ENCODE measurements around the gene TMEM145.

TMEM145 gene

DNA sequence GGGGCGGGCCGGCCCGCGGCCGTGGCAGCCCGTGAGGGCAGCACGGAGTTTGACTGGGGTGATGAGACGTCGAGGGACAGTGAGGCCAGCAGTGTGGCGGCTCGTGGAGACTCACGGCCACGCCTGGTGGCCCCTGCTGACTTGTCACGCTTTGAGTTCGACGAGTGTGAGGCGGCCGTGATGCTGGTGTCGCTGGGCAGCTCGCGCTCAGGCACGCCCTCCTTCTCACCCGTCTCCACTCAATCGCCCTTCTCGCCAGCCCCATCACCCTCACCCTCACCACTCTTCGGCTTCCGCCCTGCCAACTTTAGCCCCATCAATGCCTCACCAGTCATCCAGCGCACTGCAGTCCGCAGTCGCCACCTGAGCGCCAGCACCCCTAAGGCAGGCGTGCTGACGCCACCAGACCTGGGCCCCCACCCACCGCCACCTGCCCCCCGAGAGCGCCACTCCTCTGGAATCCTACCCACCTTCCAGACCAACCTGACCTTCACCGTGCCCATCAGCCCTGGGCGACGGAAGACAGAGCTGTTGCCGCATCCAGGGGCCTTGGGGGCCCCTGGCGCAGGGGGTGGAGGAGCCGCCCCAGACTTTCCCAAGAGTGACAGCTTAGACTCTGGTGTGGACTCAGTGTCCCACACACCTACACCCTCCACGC lies 39.6 kb upstream of the TMEM145 start:
- H3K4me3 Mint-ChIP-seq: no peak overlapping the region
- H3K36me3 Mint-ChIP-seq: peaks cover 14% of the 10 kb centered on the region
- no peaks in the 10 kb centered on the region for H3K9me3 Mint-ChIP-seq
- ATAC-seq (ENCODE audit: low read depth): no peak
- no peak overlapping the region for H3K27ac Mint-ChIP-seq
- H3K27me3 Mint-ChIP-seq: no peaks in the 10 kb centered on the region
- H3K4me1 Mint-ChIP-seq: peaks cover 39% of the 10 kb centered on the region
- no peak for DNase-seq (ENCODE audit: low spot score in 2 of 2)

DNA sequence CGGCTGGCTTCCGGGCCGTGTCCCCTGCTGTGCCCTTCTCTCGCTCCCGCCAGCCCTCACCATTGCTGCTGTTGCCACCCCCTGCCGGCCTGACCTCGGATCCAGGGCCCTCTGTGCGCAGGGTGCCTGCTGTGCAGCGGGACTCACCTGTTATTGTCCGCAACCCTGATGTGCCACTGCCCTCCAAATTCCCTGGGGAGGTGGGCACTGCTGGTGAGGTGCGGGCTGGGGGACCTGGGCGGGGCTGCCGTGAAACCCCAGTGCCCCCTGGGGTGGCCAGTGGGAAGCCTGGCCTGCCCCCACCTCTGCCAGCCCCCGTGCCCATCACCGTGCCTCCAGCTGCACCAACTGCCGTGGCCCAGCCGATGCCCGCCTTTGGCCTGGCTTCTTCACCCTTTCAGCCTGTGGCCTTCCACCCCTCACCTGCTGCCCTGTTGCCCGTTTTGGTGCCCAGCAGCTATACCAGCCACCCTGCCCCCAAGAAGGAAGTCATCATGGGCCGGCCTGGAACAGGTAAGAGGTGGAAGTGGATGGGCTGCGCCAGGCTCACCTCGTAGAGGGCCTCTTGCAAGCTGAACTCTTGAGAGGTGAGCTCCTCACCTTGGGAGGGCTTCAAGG lies 38.9 kb upstream of the TMEM145 start:
- no peak overlapping the region for H3K27ac Mint-ChIP-seq
- no peaks in the 10 kb centered on the region for H3K9me3 Mint-ChIP-seq
- H3K27me3 Mint-ChIP-seq: no peaks in the 10 kb centered on the region
- DNase-seq (ENCODE audit: low spot score in 2 of 2): no peak
- H3K4me3 Mint-ChIP-seq: no peak overlapping the region
- peaks cover 14% of the 10 kb centered on the region for H3K36me3 Mint-ChIP-seq
- peaks cover 43% of the 10 kb centered on the region for H3K4me1 Mint-ChIP-seq
- ATAC-seq (ENCODE audit: low read depth): no peak

DNA sequence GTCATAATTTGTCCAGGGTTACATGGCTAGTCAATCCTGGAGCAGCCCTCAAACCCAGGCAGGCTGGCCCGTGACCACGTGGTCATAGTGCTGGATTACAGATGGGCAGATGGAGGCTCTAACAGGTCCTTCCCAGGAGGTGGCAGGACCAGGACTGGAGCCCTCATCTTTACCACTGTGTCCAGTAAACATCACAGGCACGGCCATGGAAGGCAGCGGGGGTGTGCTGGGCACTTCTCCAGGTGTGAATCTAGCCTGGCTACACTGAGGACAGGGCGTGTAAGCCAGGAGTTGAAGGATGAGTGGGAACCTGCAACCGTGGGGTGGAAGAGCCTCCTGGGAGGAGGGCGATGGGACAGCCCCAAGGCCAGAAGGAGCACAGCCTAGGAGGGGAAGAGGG lies 38.0 kb upstream of the TMEM145 start:
- H3K4me3 Mint-ChIP-seq: no peak overlapping the region
- no peak overlapping the region for H3K27ac Mint-ChIP-seq

DNA sequence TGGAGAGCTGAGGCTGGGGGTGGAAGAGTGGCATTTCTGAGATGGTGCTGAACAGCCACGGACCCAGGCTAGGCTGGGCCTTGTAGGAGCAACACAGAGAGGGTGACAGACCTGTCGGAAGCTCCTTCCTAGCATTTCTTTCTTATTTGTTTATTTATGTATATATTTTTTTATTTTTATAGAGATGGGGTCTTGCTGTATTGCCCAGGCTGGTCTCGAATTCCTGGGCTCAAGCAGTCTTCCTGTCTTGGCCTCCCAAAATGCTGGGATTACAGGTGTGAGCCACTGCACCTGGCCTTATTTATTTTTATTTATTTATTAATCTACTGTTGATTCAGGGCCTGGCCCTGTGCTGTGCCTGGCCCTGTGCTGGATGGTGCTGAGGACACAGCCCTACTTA lies 37.6 kb upstream of the TMEM145 start:
- Mint-ChIP-seq H3K27ac (no peak overlapping the region), H3K27me3 (no peaks in the 10 kb centered on the region), H3K36me3 (peaks cover 14% of the 10 kb centered on the region), H3K4me3 (no peak overlapping the region), H3K4me1 (peaks cover 39% of the 10 kb centered on the region), H3K9me3 (no peaks in the 10 kb centered on the region)
- ATAC-seq (ENCODE audit: low read depth) (no peak), DNase-seq (ENCODE audit: low spot score in 2 of 2) (no peak)

More for the DNA sequence above, 38.0 kb upstream of the TMEM145 start:
- Mint-ChIP-seq H3K27me3 (no peaks in the 10 kb centered on the region), H3K9me3 (no peaks in the 10 kb centered on the region), H3K4me1 (peaks cover 42% of the 10 kb centered on the region), H3K36me3 (peaks cover 14% of the 10 kb centered on the region)
- DNase-seq (ENCODE audit: low spot score in 2 of 2) (no peak), ATAC-seq (ENCODE audit: low read depth) (no peak)

DNA sequence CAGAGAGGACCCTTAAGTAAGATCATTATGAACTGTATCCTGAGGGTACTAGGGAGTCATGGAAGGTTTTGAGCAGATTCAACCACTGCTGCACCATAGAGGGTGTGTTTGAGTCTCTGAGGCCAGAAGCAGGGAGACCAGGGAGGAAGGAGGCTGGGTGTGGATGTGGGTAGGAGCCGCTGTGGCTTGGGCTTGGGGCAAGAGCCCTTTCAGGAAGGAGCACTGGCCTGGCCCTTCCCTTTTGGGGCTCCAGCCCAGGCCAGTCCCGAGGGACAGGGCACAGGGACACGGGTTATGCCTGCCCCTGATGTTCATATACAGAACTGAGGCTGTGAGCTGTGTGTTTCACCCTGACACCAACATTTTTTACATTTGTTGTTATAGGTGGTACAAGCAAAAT lies 36.8 kb upstream of the TMEM145 start:
- Mint-ChIP-seq H3K4me3 (no peak overlapping the region), H3K36me3 (peaks cover 14% of the 10 kb centered on the region), H3K4me1 (peaks cover 34% of the 10 kb centered on the region), H3K27me3 (no peaks in the 10 kb centered on the region), H3K9me3 (no peaks in the 10 kb centered on the region), H3K27ac (no peak overlapping the region)
- ATAC-seq (ENCODE audit: low read depth) (no peak), DNase-seq (ENCODE audit: low spot score in 2 of 2) (no peak)

- ATAC-seq (ENCODE audit: low read depth) (no peak), DNase-seq (ENCODE audit: low spot score in 2 of 2) (no peak)
- no peaks in the 10 kb centered on the region for H3K9me3 Mint-ChIP-seq
- no peaks in the 10 kb centered on the region for H3K27me3 Mint-ChIP-seq
- H3K4me1 Mint-ChIP-seq: peaks cover 34% of the 10 kb centered on the region
- no peak overlapping the region for H3K4me3 Mint-ChIP-seq
- H3K36me3 Mint-ChIP-seq: peaks cover 10% of the 10 kb centered on the region
- H3K27ac Mint-ChIP-seq: no peak overlapping the region
These were observed 36.3 kb upstream of the TMEM145 start for GRCh38 chr19:42276821-42277220.

DNA sequence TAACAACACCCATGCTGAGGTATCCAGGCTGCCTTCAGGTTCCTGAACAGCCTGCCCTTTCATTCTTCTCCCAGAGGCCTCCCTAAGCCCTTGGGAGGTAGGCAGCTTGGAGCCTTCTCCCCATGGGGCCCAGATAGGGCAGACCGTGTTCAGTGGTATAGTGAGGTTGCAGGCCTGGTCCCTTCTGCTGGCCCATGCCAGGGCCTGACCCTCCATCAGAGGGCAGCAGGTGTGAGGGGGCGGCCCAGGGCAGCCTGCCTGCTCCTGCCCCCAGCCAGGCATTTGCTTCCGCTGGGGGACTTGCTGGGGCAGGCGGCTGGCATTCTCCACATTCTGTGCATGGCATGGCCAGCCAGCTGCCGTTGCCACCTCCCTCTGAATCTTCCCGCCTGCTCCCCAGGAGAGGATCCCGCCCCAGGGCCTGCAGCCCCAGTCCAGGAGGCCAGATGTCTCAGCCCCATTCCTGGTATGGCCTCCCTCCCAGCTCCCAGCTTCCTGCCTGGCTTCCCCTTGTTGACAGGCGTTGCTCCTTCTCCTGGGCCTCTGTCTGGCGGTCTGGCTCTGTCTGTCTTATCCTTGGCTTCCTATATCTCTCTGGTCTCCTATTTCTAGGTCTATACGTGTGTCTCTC lies 35.2 kb upstream of the TMEM145 start:
- Mint-ChIP-seq H3K9me3 (no peaks in the 10 kb centered on the region), H3K4me3 (no peak overlapping the region), H3K27ac (no peak overlapping the region), H3K36me3 (peaks cover 10% of the 10 kb centered on the region), H3K4me1 (peaks cover 40% of the 10 kb centered on the region), H3K27me3 (no peaks in the 10 kb centered on the region)
- no peak for ATAC-seq (ENCODE audit: low read depth)
- no peak for DNase-seq (ENCODE audit: low spot score in 2 of 2)

- peaks cover 38% of the 10 kb centered on the region for H3K4me1 Mint-ChIP-seq
- DNase-seq (ENCODE audit: low spot score in 2 of 2) (no peak), ATAC-seq (ENCODE audit: low read depth) (no peak)
- no peaks in the 10 kb centered on the region for H3K9me3 Mint-ChIP-seq
- H3K36me3 Mint-ChIP-seq: peaks cover 7% of the 10 kb centered on the region
- no peaks in the 10 kb centered on the region for H3K27me3 Mint-ChIP-seq
- no peak overlapping the region for H3K4me3 Mint-ChIP-seq
- peak overlapping the region; percentile 84 for H3K27ac Mint-ChIP-seq
These were observed 34.5 kb upstream of the TMEM145 start for GRCh38 chr19:42278452-42279154.

GRCh38 chr19:42279155-42279901 lies 33.8 kb upstream of the TMEM145 start:
- Mint-ChIP-seq H3K27ac (peak overlapping the region; percentile 84), H3K4me1 (peaks cover 38% of the 10 kb centered on the region), H3K4me3 (peak overlapping the region; percentile 87), H3K27me3 (no peaks in the 10 kb centered on the region), H3K36me3 (peaks cover 5% of the 10 kb centered on the region), H3K9me3 (no peaks in the 10 kb centered on the region)
- DNase-seq (ENCODE audit: low spot score in 2 of 2) (no peak), ATAC-seq (ENCODE audit: low read depth) (no peak)

DNA sequence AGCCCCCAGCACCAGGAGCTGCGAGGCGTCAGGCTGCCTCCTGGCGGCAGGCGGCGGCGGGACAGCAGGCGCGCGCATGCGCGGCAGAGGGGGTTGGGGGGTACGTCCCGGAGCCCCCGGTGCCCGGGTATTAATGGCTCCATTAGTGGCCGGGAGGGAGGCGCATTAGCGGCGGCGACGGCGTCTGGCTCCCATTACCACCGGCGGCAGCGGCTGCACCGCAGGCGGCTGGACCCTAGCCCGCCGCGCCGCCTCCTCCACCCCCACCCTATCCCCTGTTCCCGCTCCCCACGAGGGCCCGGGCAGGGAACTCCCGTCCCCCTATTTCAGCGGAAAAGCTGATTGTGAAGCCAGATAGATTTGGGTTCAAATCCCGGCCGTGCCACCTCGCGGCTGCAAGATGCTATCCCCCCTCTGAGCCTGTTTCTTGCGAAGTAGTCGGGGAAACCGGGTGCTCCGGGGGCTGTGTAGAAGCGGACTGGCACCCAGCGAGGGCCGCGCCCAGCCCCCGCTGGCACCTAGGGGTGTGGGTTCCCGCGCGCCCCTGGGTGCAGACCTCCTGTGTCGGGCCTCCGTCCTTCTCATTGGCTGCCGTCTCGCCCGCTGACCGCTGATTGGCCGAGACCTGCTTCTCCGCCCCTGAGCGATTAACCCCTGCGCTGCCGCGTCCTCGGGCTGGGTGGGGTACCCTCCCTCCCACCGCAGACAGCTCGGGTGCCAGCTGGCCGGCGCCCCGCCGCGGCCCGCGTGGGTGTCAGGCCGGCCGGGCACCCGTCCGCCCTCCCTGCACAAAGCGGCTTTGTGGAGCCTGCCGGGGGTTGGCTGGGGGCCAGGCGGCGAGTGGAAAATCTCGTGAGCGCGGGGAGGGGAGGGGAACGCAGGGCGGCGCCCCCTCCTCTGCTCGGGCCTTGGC lies 33.0 kb upstream of the TMEM145 start:
- Mint-ChIP-seq H3K9me3 (no peaks in the 10 kb centered on the region), H3K27me3 (no peaks in the 10 kb centered on the region), H3K27ac (peak overlapping the region; percentile 84), H3K4me1 (peaks cover 41% of the 10 kb centered on the region), H3K36me3 (peaks cover 4% of the 10 kb centered on the region), H3K4me3 (peak overlapping the region; percentile 87)
- ATAC-seq (ENCODE audit: low read depth) (peak; percentile 34), DNase-seq (ENCODE audit: low spot score in 2 of 2) (peak; percentile 84 to 90)

DNA sequence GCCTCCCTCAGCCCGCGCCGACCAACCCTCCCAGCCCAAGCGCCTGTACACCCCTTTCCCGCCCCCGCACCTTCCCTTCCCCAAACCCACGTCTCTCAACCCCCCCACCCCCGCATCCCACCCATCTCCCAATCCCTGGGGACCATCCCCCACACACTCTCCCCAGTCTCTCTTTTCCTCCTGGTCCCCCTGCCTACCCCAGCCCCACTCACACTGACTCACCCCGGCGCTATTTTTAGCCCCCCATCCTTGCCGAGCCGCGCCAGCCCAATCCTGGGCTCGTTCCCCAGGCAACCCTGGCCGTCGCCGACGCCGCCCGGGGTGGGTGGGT lies 32.3 kb upstream of the TMEM145 start:
- Mint-ChIP-seq H3K4me1 (peaks cover 43% of the 10 kb centered on the region), H3K27ac (no peak overlapping the region), H3K4me3 (peak overlapping the region; percentile 80), H3K27me3 (no peaks in the 10 kb centered on the region), H3K36me3 (peaks cover 4% of the 10 kb centered on the region), H3K9me3 (no peaks in the 10 kb centered on the region)
- no peak for ATAC-seq (ENCODE audit: low read depth)
- DNase-seq (ENCODE audit: low spot score in 2 of 2): no peak

- Mint-ChIP-seq H3K4me1 (peaks cover 43% of the 10 kb centered on the region), H3K4me3 (peak overlapping the region; percentile 80), H3K27me3 (no peaks in the 10 kb centered on the region), H3K9me3 (no peaks in the 10 kb centered on the region), H3K27ac (no peak overlapping the region), H3K36me3 (no peaks in the 10 kb centered on the region)
- DNase-seq (ENCODE audit: low spot score in 2 of 2): no peak
- no peak for ATAC-seq (ENCODE audit: low read depth)
These were observed 31.8 kb upstream of the TMEM145 start for GRCh38 chr19:42281146-42281826.

All from memory B cell (primary cell).